Dermis microvascular lymphatic vessel endothelial cell (primary cell): ENCODE results near the gene UBAC2. TPM values are rescaled to one million over a fixed set of nuclear protein-coding genes. Genes with fewer than 3 reads are reported as not detected.
"Not testable (repeated sequence)": the region's sequence is repeated elsewhere in the genome, so short reads cannot be mapped to it uniquely, and the experiment has no call there.

Experiments used
- DNase-seq, 2 donors: peaks; one replicate each; pipeline versions ENCODE4 v3.0.0 to v3.0.0-alpha.2; 2010; ENCODE audit warnings: low read depth in 2 of 2
- total RNA-seq: library from RNA; depleted of rRNA; stranded (reverse); fragments of >200 nt; gene quantifications from 2 replicates; pipeline ENCODE4 v1.2.1, GENCODE V29; 2014

The UBAC2 gene
- total RNA-seq, 1 donor from 2014 or later: 25.8 TPM

GRCh38 chr13:99390601-99391000 is 189.9 kb downstream of the UBAC2 start:
- DNase-seq: no peak

- no peak for DNase-seq
These were observed 191.3 kb downstream of the UBAC2 start for GRCh38 chr13:99391781-99392469.

DNA sequence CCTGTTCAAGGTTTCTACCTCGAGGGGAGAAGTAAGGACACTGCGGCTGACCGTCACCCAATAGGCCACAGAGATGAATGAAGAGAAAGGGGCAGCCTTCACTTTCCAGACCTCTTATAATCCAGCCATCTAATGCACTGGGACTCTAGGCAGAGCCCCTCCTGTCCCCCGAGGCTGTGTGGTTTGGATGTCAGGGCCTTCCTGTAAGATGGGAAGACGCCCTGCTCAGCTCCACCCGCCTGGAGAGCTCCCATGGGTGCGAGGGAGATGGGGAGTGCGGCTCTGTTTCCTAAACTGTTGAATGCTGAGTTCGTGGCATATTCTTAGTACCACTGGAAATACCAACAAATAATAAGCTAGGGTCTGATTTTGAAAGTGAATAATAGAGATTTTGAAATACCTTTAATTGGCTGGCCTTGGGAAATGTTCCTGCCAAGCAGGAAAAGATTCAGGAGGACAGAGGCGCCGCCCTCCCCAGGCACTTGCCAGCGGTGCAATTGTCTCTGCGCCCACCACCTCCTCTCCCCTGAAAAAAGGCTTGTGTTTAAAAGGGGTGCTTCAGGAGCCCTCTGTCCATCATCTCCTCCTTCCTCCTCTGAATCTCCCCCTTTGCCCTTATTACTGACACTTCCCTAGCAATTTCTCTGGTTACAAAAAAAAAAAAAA is 191.9 kb downstream of the UBAC2 start:
- no peak for DNase-seq

DNA sequence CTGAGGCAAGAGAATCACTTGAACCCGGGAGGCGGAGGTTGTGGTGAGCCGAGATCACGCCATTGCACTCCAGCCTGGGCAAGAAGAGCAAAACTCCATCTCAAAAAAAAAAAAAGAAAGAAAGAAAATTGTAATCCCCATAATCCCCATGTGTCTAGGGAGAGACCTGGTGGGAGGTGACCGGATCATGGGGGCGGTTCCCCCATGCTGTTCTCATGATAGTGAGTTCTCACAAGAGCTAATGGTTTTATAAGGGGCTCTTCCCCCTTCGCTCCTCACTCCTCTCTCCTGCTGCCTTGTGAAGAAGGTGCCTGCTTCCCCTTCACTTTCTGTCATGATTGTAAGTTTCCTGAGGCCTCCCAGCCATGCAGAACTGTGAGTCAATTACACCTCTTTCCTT is 192.7 kb downstream of the UBAC2 start:
- DNase-seq: not testable (repeated sequence)

GRCh38 chr13:99393791-99394735 is 193.4 kb downstream of the UBAC2 start:
- no peak for DNase-seq

DNA sequence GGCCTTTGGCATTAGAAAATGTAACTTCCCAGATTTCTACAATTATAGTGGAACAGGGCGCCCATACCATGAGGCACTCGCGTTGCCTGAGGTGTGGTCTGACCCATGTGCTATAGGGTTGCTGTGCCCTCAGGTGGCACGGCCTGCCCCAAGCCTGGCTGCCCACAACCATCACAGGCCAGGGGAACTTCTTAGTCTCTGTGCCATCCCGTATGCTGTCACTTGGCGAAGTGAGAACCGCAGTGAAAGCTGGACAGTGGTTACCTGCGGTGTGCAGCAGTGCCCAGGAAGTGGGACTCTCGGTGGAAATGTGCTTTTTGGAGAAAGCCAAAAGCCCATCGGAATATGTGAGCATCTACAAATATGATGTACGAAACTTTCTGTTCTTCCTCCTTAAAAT is 194.8 kb downstream of the UBAC2 start:
- no peak for DNase-seq

DNA sequence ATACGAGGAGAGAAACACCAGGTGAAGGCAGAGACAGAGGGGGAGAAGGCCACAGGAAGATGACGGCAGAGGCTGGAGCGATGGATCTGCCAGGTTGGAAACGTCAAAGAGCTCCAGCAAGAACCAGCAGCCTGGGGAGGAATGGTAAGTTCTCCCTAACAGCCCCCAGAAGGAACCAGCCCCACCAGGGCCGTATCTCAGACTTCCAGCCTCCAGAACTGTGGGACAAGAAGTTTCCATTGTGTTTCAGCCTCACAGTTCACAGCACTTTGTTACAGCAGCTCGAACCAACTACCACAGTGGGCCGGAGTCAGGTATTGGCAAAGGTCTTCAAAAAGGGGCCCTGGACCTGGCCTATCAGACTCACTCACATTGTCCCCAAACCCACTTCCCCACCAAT is 195.8 kb downstream of the UBAC2 start:
- DNase-seq: no peak

DNA sequence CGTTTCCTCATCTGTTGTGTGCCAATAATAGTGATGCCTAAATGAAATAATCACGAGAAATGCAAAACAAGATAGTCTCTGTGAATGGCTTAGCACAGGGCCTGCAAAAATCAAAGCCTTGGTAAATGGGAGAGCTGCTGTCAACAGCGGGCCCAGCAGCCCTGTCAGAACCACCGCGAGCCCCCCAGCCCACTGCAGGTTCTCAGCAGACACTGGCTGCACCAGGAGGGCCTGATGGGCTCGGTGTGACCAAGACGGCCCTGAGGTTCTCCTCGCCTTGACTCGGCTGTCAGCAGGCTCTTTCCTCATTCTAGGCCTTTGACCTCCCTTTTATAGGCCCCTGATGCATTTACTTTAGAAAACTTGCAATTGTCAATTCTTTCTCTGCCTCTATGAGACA is 197.4 kb downstream of the UBAC2 start:
- no peak for DNase-seq

DNA sequence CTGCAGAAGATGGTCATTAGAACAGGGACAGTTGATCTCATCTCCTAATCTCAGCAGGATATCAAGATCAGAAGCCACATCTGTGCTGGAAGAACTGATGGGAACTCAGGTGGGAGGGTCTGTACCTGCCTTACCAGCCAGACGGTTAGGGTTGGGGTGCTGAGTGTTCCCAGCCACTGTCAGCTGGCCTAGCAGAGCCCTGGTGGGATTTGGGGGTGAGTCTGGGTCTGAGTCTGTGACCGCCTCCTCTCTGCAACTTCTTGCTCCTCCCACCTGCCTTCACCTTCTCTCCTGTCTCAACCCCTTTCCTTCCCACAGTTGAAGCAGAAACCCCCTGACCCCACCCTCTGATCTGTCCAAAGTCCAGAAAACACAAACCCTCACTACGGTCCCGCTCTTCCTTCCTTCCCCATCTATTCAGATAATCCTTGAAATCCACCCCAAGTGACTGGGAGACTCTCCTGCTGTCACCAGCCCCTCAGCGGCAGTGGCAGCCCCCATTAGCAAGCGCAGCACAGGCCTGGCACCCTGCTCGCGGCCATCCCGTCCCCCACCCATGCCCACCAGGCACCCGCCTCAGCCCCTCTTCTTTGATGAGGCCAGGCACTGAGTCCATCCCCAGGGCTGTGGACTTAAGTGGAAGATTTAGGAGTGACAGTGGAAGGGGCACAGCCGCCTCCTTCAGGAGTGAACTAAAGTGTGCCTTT is 198.4 kb downstream of the UBAC2 start:
- no peak for DNase-seq

GRCh38 chr13:99399623-99399974 is 198.9 kb downstream of the UBAC2 start:
- no peak for DNase-seq

GRCh38 chr13:99403458-99403971 is 202.9 kb downstream of the UBAC2 start:
- DNase-seq: no peak

DNA sequence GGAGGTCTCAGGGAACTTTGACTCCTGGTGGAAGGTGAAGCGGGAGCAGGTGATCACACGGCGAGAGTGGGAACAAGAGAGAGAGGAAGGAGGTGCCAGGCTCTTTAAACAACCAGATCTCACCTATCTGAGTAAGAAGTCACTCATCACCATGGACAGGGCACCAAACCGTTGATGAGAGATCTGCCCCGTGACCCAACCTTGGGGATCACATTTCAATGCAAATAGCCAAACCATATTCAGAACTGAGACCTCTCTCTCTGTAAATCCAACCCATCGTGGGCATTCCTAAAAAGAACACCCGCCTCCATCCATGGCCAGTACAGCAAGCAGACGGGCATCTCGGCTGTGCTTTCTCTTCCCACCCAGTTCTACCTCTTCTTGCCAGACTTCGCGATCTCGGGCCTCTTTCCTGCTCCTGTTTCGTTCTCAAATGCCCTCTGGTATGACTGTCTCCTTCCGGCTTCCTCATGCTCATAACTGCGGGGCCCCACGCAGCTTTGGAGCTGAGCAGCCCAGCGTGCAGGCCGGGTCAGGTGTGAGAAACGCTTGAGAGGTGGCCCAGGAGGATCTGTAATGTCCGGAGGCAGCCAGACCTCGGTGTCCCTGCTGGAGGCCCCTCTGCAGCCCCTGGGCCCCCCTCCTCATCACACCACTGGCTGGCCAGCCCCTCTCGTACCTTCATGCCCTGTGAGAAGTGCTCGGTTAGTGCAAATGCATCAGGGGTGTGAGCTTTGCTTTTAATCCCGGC is 203.5 kb downstream of the UBAC2 start:
- DNase-seq: no peak

DNA sequence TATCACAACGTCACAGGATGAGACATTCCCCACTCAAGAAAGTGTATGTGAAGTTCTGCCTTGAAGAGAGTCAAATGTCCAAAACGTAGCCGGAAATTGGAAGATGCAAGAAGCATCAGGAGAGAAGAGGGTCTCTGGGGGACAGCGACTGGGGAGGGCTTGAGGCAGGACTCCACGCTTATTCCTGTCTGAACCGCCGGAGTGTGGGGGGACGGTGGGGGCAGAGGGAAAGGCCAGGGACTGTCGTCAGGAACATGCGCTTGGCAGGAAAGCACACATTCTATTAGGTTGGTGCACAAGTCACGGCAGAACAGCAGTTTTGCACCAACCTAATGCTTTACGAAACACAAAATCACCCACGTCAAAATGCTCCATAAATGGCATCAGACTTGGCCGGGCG is 205.3 kb downstream of the UBAC2 start:
- no peak for DNase-seq

DNA sequence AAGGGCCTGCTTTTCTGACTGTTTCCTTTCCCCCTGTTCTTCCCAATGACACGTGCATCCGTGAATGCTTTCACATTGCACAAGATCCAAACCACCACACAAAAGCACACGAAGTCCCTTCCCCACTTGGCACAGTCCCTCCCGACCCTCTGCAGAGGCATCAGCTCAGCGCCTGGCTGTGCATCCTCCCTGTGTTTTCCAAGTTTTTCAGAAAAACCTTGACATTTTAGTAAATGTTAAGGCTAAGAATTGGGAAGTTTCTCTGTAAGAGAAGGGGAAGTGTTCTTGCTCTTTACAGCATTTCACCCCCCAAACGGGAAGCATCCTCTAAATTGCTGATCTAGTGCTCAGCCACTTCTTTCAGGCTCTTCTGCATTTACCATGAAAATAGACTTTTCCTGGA is 206.1 kb downstream of the UBAC2 start:
- no peak for DNase-seq

DNA sequence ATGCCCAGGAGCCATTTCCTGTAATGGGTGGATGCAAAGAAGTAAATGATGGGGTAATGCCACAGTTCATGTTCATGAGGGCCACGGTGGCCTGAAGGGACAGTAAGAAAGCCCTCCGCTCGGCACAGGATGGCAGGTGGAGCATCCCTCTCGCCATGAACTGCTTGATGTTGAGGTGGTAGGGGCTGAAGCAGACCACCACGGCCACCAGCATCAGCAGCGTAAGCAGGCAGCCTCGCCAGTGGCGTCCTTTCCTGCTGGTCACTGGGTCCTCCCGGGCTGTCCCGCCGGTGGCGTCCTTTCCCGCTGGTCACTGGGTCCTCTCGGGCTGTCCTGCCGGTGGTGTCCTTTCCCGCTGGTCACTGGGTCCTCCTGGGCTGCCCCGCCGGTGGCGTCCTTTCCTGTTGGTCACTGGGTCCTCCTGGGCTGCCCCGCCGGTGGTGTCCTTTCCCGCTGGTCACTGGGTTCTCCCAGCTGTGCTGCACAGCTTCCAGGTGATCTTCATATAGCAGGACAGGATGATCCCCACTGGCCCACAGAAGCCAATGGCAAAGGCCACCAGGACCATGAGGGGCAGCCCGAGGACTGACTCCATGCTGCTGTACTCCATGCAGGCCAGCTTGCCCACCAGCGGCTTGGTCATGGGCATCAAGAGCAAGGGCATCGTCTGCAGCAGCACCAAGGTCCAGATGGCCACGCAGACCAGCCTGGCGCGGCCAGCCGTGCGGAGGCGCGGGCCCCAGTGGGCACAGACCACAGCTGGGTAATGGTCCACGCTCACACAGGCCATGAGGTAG is 207.4 kb downstream of the UBAC2 start:
- DNase-seq: no peak

GRCh38 chr13:99408703-99409000 is 208.0 kb downstream of the UBAC2 start:
- no peak for DNase-seq

- DNase-seq: not testable (repeated sequence)
These were observed 208.9 kb downstream of the UBAC2 start for GRCh38 chr13:99409461-99410083.

GRCh38 chr13:99410646-99411475 is 210.2 kb downstream of the UBAC2 start:
- DNase-seq: not testable (repeated sequence)

GRCh38 chr13:99412856-99413255 is 212.2 kb downstream of the UBAC2 start:
- DNase-seq: no peak
